A673 (cell line): ENCODE results near the gene PURB. TPM values are rescaled to one million over a fixed set of nuclear protein-coding genes. Genes with fewer than 3 reads are reported as not detected.
"Not testable (repeated sequence)": the region's sequence is repeated elsewhere in the genome, so short reads cannot be mapped to it uniquely, and the experiment has no call there.

Experiments
- BruUV-seq: library from RNA; stranded (reverse); fragments of 400-500 nt; replicated peaks from 2 replicates; lab custom pipeline; 2021; lab: Mats Ljungman, UMichigan
- CTCF ChIA-PET: fragments of 300-600 bp; sonication (Branson Sonifier 250); formaldehyde crosslinking; loops from one replicate; lab custom pipeline; 2022; ENCODE audit warnings: antibody characterized with exemption; lab: Charles Lee
- POLR2A ChIA-PET: fragments of 300-600 bp; sonication (Branson Sonifier 250); formaldehyde crosslinking; loops from one replicate; lab custom pipeline; 2022; ENCODE audit warnings: antibody characterized with exemption; ENCODE audit not compliant: low non-redundant PET; lab: Charles Lee
- DNase-seq: peaks from one replicate; pipeline ENCODE4 v3.0.0-alpha.2; 2015; ENCODE audit warnings: low spot score
- H3K27ac ChIP-seq: fragments of 200-600 bp; sonication (generic); 2 replicates; pipeline ENCODE4 v1.5.1; 2016; ENCODE audit warnings: mixed run types, low read depth, mild to moderate bottlenecking, mixed read lengths, antibody characterized with exemption, low read length; ENCODE audit not compliant: poor library complexity, severe bottlenecking
- H3K27me3 ChIP-seq: fragments of 200-600 bp; sonication (generic); replicated peaks from 2 replicates; pipeline ENCODE4 v1.6.1; 2017; ENCODE audit warnings: mixed run types, low read depth, mild to moderate bottlenecking, mixed read lengths, antibody characterized with exemption, low read length; ENCODE audit not compliant: insufficient read depth, poor library complexity
- H3K36me3 ChIP-seq: fragments of 200-600 bp; sonication (generic); 2 replicates; pipeline ENCODE4 v1.6.1; 2016; ENCODE audit warnings: mixed run types, mild to moderate bottlenecking, mixed read lengths, antibody characterized with exemption, low read length; ENCODE audit not compliant: insufficient read depth, poor library complexity, severe bottlenecking
- H3K4me1 ChIP-seq: fragments of 200-600 bp; sonication (generic); 2 replicates; pipeline ENCODE4 v1.6.1; 2017; ENCODE audit warnings: mixed run types, mild to moderate bottlenecking, mixed read lengths, antibody characterized with exemption, low read length; ENCODE audit not compliant: insufficient read depth, poor library complexity, severe bottlenecking
- H3K4me3 ChIP-seq: fragments of 200-600 bp; sonication (generic); 2 replicates; pipeline ENCODE4 v1.5.1; 2016; ENCODE audit warnings: low read depth, mixed run types, mild to moderate bottlenecking, mixed read lengths, low read length; ENCODE audit not compliant: poor library complexity, severe bottlenecking
- H3K9me3 ChIP-seq: fragments of 200-600 bp; sonication (generic); 2 replicates; pipeline ENCODE4 v1.6.1; 2016; ENCODE audit warnings: mixed run types, low read depth, mild to moderate bottlenecking, mixed read lengths, antibody characterized with exemption, low read length; ENCODE audit not compliant: poor library complexity, severe bottlenecking
- CTCF ChIP-seq: fragments of 300-800, 200-600 bp; sonication (generic); conservative IDR thresholded peaks from 2 replicates; pipeline ENCODE4 v1.5.1; 2017; ENCODE audit warnings: low read depth, mild to moderate bottlenecking, antibody characterized with exemption, low read length, moderate library complexity, mixed read lengths
- EZH2 ChIP-seq: fragments of 200-600 bp; sonication (generic); IDR thresholded peaks from 2 replicates; pipeline ENCODE4 v1.6.1; 2017; ENCODE audit warnings: borderline replicate concordance, low read depth, mild to moderate bottlenecking, mixed read lengths, antibody characterized with exemption, low read length; ENCODE audit not compliant: poor library complexity, severe bottlenecking
- intact Hi-C: fragments of 100-400 bp; cut with micrococcal nuclease; formaldehyde crosslinking; loops from one replicate; pipeline ENCODE4 v1.10.0; 2022; ENCODE audit not compliant: unreplicated experiment
- total RNA-seq: library from RNA; stranded (reverse); gene quantifications from 2 replicates; pipeline ENCODE4 v1.2.3, GENCODE V29; 2021

The PURB gene
- total RNA-seq, 1 experiment from 2014 or later = 27.4 TPM

- Histone ChIP-seq H3K9me3 (no peaks in the 10 kb centered on the region), H3K4me1 (peaks cover 20% of the 10 kb centered on the region), H3K27ac (peak overlapping the region; percentile 98), H3K36me3 (peaks cover 3% of the 10 kb centered on the region), H3K27me3 (no peaks in the 10 kb centered on the region), H3K4me3 (peak overlapping the region; percentile 77)
- intact Hi-C loops = loop anchor here (1.0 to 2.0 kb wide), 2 partner anchors 50 to 259 kb away; no protein-coding TSS in a partner anchor
- peak; percentile 91 for DNase-seq
- BruUV-seq = TSS peak; percentile 50
- ChIA-PET CTCF (interaction anchor here (0.5 to 0.6 kb wide), 4 partner anchors 12 to 71 kb away, joined by 3 to 5 read pairs (median 4); no protein-coding TSS in a partner anchor), POLR2A (interaction anchor here (0.6 to 1.2 kb wide), 2 partner anchors 10 to 241 kb away, joined by 7 to 8 read pairs; no protein-coding TSS in a partner anchor)
- peak; percentile 80 for TF ChIP-seq CTCF
- TF ChIP-seq EZH2 = no peak
Observed at GRCh38 chr7:44847509-44847919, 37.8 kb downstream of the PURB start.

GRCh38 chr7:44846816-44847508 lies 38.4 kb downstream of the PURB start:
- H3K27ac ChIP-seq = peak overlapping the region; percentile 98
- no peak for TF ChIP-seq CTCF
- no peak for TF ChIP-seq EZH2
- intact Hi-C loops = loop anchor here (1.0 to 2.0 kb wide), 2 partner anchors 50 to 258 kb away; no protein-coding TSS in a partner anchor
- peak overlapping the region; percentile 77 for H3K4me3 ChIP-seq
- CTCF ChIA-PET = interaction anchor here (0.6 kb wide), 2 partner anchors 12 to 41 kb away, joined by 4 to 5 read pairs; no protein-coding TSS in a partner anchor
- no peak for DNase-seq
- H3K9me3 ChIP-seq = no peaks in the 10 kb centered on the region
- peaks cover 5% of the 10 kb centered on the region for H3K36me3 ChIP-seq
- BruUV-seq = no TSS peak
- H3K4me1 ChIP-seq = peaks cover 20% of the 10 kb centered on the region
- H3K27me3 ChIP-seq = no peaks in the 10 kb centered on the region
- POLR2A ChIA-PET = interaction anchor here (1.2 kb wide), 1 partner anchor 241 kb away, joined by 7 read pairs; no protein-coding TSS in a partner anchor

GRCh38 chr7:44846390-44846789 lies 38.9 kb downstream of the PURB start:
- DNase-seq, H3K36me3 ChIP-seq, BruUV-seq, H3K9me3 ChIP-seq, H3K27ac ChIP-seq, H3K27me3 ChIP-seq, CTCF ChIA-PET, POLR2A ChIA-PET: not testable (repeated sequence)
- Histone ChIP-seq H3K4me1 (peaks cover 20% of the 10 kb centered on the region), H3K4me3 (peak overlapping the region; percentile 77)
- intact Hi-C loops = loop anchor here (2.0 kb wide), 1 partner anchor 258 kb away; no protein-coding TSS in a partner anchor
